Measurements from ENCODE around the gene IL3RA. TPM values are rescaled to one million over a fixed set of nuclear protein-coding genes. Genes with fewer than 3 reads are reported as not detected.

IL3RA gene
- total RNA-seq, 4 donors from 2014 or later: 3.3 to 17.7 (median 6.3) TPM

DNA sequence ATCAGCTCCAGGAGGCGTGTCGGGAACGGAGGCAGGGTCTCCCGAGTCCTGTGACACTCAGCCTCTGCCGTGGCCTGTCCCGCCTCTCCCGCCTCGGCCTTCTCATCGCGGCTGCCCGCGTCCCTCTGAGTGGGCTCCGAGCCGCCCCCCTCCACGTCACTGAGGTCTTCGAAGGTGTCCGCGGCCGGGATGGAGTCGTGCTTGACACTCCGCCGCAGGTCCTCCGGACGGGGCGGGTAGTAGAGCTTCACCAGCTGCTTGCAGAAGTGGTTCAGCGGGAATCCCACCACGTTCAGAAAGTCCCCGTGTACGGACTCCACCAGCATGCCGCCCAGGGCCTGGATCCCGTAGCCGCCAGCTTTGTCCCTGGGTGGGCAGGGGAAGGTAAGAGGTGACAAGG lies 91.2 kb downstream of the IL3RA start:
- WGBS, 2 donors: 96 to 98% methylated on average over 31 to 32 of the region's 32 CpGs
- H3K4me3 ChIP-seq: no peak overlapping the region
- H3K9me3 ChIP-seq: peaks cover 0 to 7% (median under 1%) of the 10 kb centered on the region in 4 donors
- DNase-seq (ENCODE audit: low spot score in 2 of 2): no peak
- H3K4me1 ChIP-seq: no peaks in the 10 kb centered on the region
- TF ChIP-seq, protein P1, sequence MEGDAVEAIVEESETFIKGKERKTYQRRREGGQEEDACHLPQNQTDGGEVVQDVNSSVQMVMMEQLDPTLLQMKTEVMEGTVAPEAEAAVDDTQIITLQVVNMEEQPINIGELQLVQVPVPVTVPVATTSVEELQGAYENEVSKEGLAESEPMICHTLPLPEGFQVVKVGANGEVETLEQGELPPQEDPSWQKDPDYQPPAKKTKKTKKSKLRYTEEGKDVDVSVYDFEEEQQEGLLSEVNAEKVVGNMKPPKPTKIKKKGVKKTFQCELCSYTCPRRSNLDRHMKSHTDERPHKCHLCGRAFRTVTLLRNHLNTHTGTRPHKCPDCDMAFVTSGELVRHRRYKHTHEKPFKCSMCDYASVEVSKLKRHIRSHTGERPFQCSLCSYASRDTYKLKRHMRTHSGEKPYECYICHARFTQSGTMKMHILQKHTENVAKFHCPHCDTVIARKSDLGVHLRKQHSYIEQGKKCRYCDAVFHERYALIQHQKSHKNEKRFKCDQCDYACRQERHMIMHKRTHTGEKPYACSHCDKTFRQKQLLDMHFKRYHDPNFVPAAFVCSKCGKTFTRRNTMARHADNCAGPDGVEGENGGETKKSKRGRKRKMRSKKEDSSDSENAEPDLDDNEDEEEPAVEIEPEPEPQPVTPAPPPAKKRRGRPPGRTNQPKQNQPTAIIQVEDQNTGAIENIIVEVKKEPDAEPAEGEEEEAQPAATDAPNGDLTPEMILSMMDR (IDR thresholded peaks at IDR 0.05): no peak
- no peaks in the 10 kb centered on the region for H3K27me3 ChIP-seq
- H3K36me3 ChIP-seq: peaks cover 0 to 74% (median 10%) of the 10 kb centered on the region in 3 donors
- H3K27ac ChIP-seq: no peak overlapping the region

GRCh38 chrX:1430451-1430850 lies 93.9 kb downstream of the IL3RA start:
- Histone ChIP-seq H3K4me3 (no peak overlapping the region), H3K27ac (no peak overlapping the region), H3K9me3 (no peaks in the 10 kb centered on the region), H3K27me3 (no peaks in the 10 kb centered on the region), H3K36me3 (peaks cover 0 to 80% (median 6%) of the 10 kb centered on the region in 3 donors), H3K4me1 (no peaks in the 10 kb centered on the region)
- no peak for TF ChIP-seq POLR2A (IDR thresholded peaks at IDR 0.05)
- TF ChIP-seq, protein P1 (IDR thresholded peaks at IDR 0.05): no peak
- no peak for TF ChIP-seq EP300 (IDR thresholded peaks at IDR 0.05)
- WGBS, 2 donors: 97% methylated on average over 10 of the region's 10 CpGs
- no peak for DNase-seq (ENCODE audit: low spot score in 2 of 2)

Small RNAs within 50 kb of the gene (small RNA-seq; reads per million reads assigned to genes)
- not detected for gene MIR3690
- gene RNA5SP498: not detected

Other genes starting within 250 kb of the IL3RA start
- gene CRLF2, start 124.1 kb upstream of the IL3RA start, total RNA-seq: 1 to 10 TPM in 1 of 4 donors, under 1 TPM in 2, not detected in 1; 0.44 to 3.1 (median 0.84) TPM
- 10 to 100 TPM in 1 of 4 donors, 1 to 10 TPM in 3; 6.9 to 12.0 (median 9.2) TPM for gene CSF2RA, start 68.0 kb upstream of the IL3RA start, total RNA-seq
- 100 to 1,000 TPM; 220 to 291 (median 250) TPM for gene SLC25A6, start 55.3 kb downstream of the IL3RA start, total RNA-seq
- gene ASMTL, start 116.1 kb downstream of the IL3RA start, total RNA-seq: 10 to 100 TPM; 25.1 to 47.2 (median 43.3) TPM
- 1 to 10 TPM in 3 of 4 donors, under 1 TPM in 1; 0.84 to 2.8 (median 1.2) TPM for gene P2RY8, start 200.4 kb downstream of the IL3RA start, total RNA-seq